Measurements from ENCODE around the gene GMPPA.

Gene GMPPA

GRCh38 chr2:219555956-219556355, 57.3 kb downstream of the GMPPA start:
- Histone ChIP-seq H3K36me3 (ENCODE audit: insufficient read depth, low read length) (peaks cover 4% of the 10 kb centered on the region; the same call in 1 of the 2 replicates), H3K9me3 (ENCODE audit: insufficient read depth, low read depth, low read length) (no peaks in the 10 kb centered on the region), H3K27me3 (ENCODE audit: insufficient read depth, low read length) (peaks cover 28% of the 10 kb centered on the region), H3K4me3 (ENCODE audit: low read length) (no peak overlapping the region), H3K27ac (ENCODE audit: low read depth, low read length) (no peak overlapping the region), H3K4me1 (ENCODE audit: insufficient read depth, low read length) (peaks cover 14% of the 10 kb centered on the region), H3K9ac (ENCODE audit: low read depth, low read length) (no peak overlapping the region)
- WGBS = 97% methylated on average over 20 of the region's 20 CpGs

- Histone ChIP-seq H3K27me3 (ENCODE audit: insufficient read depth, low read length) (peaks cover 24% of the 10 kb centered on the region), H3K36me3 (ENCODE audit: insufficient read depth, low read length) (peaks cover 4% of the 10 kb centered on the region; the same call in 1 of the 2 replicates), H3K4me3 (ENCODE audit: low read length) (no peak overlapping the region), H3K27ac (ENCODE audit: low read depth, low read length) (no peak overlapping the region), H3K4me1 (ENCODE audit: insufficient read depth, low read length) (peaks cover 17% of the 10 kb centered on the region), H3K9ac (ENCODE audit: low read depth, low read length) (no peak overlapping the region), H3K9me3 (ENCODE audit: insufficient read depth, low read depth, low read length) (no peaks in the 10 kb centered on the region)
- WGBS = 94% methylated on average over 19 of the region's 19 CpGs
Measured at GRCh38 chr2:219556413-219556812, 57.7 kb downstream of the GMPPA start.
